GM12878 (cell line): ENCODE results near the gene COL23A1. TPM values are rescaled to one million over a fixed set of nuclear protein-coding genes. Genes with fewer than 3 reads are reported as not detected.

Source experiments
- ATAC-seq: fragments of 200-7000 bp; cut with Tn5 transposase; 3 replicates; pipeline ENCODE4 v1.9.1; 2020; ENCODE audit warnings: mild to moderate bottlenecking, moderate library complexity
- BruUV-seq: library from RNA; stranded (reverse); fragments of 400-500 nt; replicated peaks from 2 replicates; lab custom pipeline; 2021; lab: Mats Ljungman, UMichigan
- CTCF ChIA-PET: fragments of 300-600 bp; sonication (Branson Sonifier 250); formaldehyde crosslinking; extraction: SDS; loops from one replicate; lab custom pipeline; 2021; ENCODE audit warnings: inconsistent platforms; lab: Yijun Ruan, JAX
- POLR2A ChIA-PET: fragments of 350-600 bp; formaldehyde crosslinking; extraction: SDS; loops from one replicate; lab custom pipeline; 2021; ENCODE audit warnings: inconsistent platforms; lab: Charles Lee
- RAD21 ChIA-PET: fragments of 300-600 bp; sonication (Branson Sonifier 250); formaldehyde crosslinking; loops from one replicate; lab custom pipeline; 2023; ENCODE audit warnings: antibody characterized with exemption; ENCODE audit not compliant: unreplicated experiment; lab: Charles Lee
- SMC1A ChIA-PET: fragments of 300-600 bp; sonication (Branson Sonifier 250); formaldehyde crosslinking; loops from one replicate; lab custom pipeline; 2023; ENCODE audit not compliant: unreplicated experiment, uncharacterized antibody; lab: Charles Lee
- DNase-seq: peaks from one replicate; pipeline ENCODE4 v3.0.0-alpha.2; 2011; ENCODE audit warnings: low read depth, low spot score
- FAIRE-seq: peaks from 3 replicates; lab custom pipeline; 2011; peaks lifted over from hg19 to GRCh38; lab: Jason Lieb, UNC
- H2AFZ ChIP-seq: 2 replicates; pipeline ENCODE4 v1.6.0; 2011; ENCODE audit warnings: low read depth, low read length, control low read depth; ENCODE audit not compliant: control insufficient read depth
- H3K27ac ChIP-seq: 2 replicates; pipeline ENCODE4 v1.5.1; 2011; ENCODE audit warnings: control low read depth; ENCODE audit not compliant: control insufficient read depth, insufficient read depth
- H3K27me3 ChIP-seq, 2 experiments: replicated peaks in 1 of 2; 2 replicates each; pipeline versions ENCODE4 v1.6.0 to v1.6.1; 2011; ENCODE audit warnings: low read length in 1 of 2; ENCODE audit not compliant: control insufficient read depth in 2 of 2, insufficient read depth in 2 of 2
- H3K36me3 ChIP-seq, 2 experiments: 2 replicates each; pipeline ENCODE4 v1.5.1; 2011; ENCODE audit warnings: low read length in 1 of 2; ENCODE audit not compliant: control insufficient read depth in 2 of 2, insufficient read depth in 2 of 2
- H3K4me1 ChIP-seq: 2 replicates; pipeline ENCODE4 v1.6.1; 2011; ENCODE audit warnings: mild to moderate bottlenecking, low read length, moderate library complexity, mixed read lengths; ENCODE audit not compliant: control insufficient read depth, insufficient read depth
- H3K4me2 ChIP-seq: 2 replicates; pipeline ENCODE4 v1.6.0; 2011; ENCODE audit warnings: control low read depth; ENCODE audit not compliant: control insufficient read depth, insufficient read depth
- H3K4me3 ChIP-seq: fragments of 200-600 bp; sonication (generic); 2 replicates; pipeline ENCODE4 v1.5.1; 2016
- H3K79me2 ChIP-seq: 2 replicates; pipeline ENCODE4 v1.6.0; 2011; ENCODE audit warnings: low read length; ENCODE audit not compliant: control insufficient read depth, insufficient read depth
- H3K9ac ChIP-seq: 2 replicates; pipeline ENCODE4 v1.8.0; 2011; ENCODE audit warnings: low read length, control low read depth, mixed read lengths; ENCODE audit not compliant: control insufficient read depth, insufficient read depth
- H3K9me3 ChIP-seq: replicated peaks from 3 replicates; pipeline ENCODE4 v1.5.1; 2011; ENCODE audit warnings: mild to moderate bottlenecking, low read length; ENCODE audit not compliant: control insufficient read depth, insufficient read depth
- H4K20me1 ChIP-seq: 2 replicates; pipeline ENCODE4 v1.6.0; 2011; ENCODE audit not compliant: control insufficient read depth, insufficient read depth
- ATF7 ChIP-seq: fragments of 450-650 bp; IDR thresholded peaks from 2 replicates; pipeline ENCODE4 v1.6.1; 2016; ENCODE audit warnings: low read depth, mild to moderate bottlenecking
- BCL11A ChIP-seq: IDR thresholded peaks from 2 replicates; pipeline ENCODE4 v1.6.1; 2011; ENCODE audit warnings: low read depth, low read length
- CREB1 ChIP-seq: IDR thresholded peaks from 2 replicates; pipeline ENCODE4 v1.6.1; 2012; ENCODE audit warnings: low read depth, mild to moderate bottlenecking, inconsistent platforms
- FOXM1 ChIP-seq: IDR thresholded peaks from 2 replicates; pipeline ENCODE4 v1.6.1; 2012; ENCODE audit warnings: low read depth, mild to moderate bottlenecking, inconsistent platforms, low read length, moderate library complexity
- LARP7 ChIP-seq: fragments of 450-650 bp; IDR thresholded peaks from 2 replicates; pipeline ENCODE4 v1.6.1; 2017; ENCODE audit warnings: mild to moderate bottlenecking
- STAT3 ChIP-seq: IDR thresholded peaks from 2 replicates; pipeline ENCODE4 v1.6.1; 2011; ENCODE audit warnings: low read depth, low read length, improper control_type of control experiment
- YBX1 ChIP-seq: fragments of 450-650 bp; IDR thresholded peaks from 2 replicates; pipeline ENCODE4 v1.6.1; 2016; ENCODE audit warnings: antibody characterized with exemption
- ZNF622 ChIP-seq: fragments of 450-650 bp; IDR thresholded peaks from 2 replicates; pipeline ENCODE4 v1.6.1; 2017; ENCODE audit warnings: mild to moderate bottlenecking, inconsistent platforms
- ZSCAN29 ChIP-seq: fragments of 450-650 bp; IDR thresholded peaks from 2 replicates; pipeline ENCODE4 v1.6.1; 2017; ENCODE audit warnings: mild to moderate bottlenecking, moderate library complexity
- WGBS: methylation state at CpG from one replicate; pipeline ENCODE4 v1.1.6; 2016; ENCODE audit warnings: low lambda C conversion rate; ENCODE audit not compliant: insufficient replicate concordance, insufficient coverage; ENCODE audit errors: missing lambda C conversion rate; 5-methylcytosine and 5-hydroxymethylcytosine counted together
- in situ Hi-C: fragments of 300-500 bp; cut with MboI; formaldehyde crosslinking; loops from 9 replicates; pipeline ENCODE4 v1.14.3; 2018; ENCODE audit warnings: mixed read lengths
- intact Hi-C: fragments of 100-400 bp; cut with micrococcal nuclease; formaldehyde crosslinking; loops from one replicate; pipeline ENCODE4 v1.14.2; 2022; ENCODE audit not compliant: unreplicated experiment
- polyA plus RNA-seq, 11 experiments: library from polyadenylated mRNA; depleted of rRNA in 4 of 11; unstranded in 6 of 11; stranded (reverse) in 5 of 11; fragments of >200 nt; fragmentation: Nextera tagmentation in 4 of 11; fragmentation: Illumina TruSeq in 1 of 11; extraction: Ambion mirVana in 4 of 11; extraction: Trizol in 1 of 11; gene quantifications; 1 replicate in 1 of 11; 2 replicates in 10 of 11; pipeline versions ENCODE4 v1.2.1 to v1.2.3, GENCODE V29; 2011 to 2016; ENCODE audit warnings: inconsistent platforms in 2 of 11, missing spikeins in 2 of 11, low read depth in 1 of 11
- total RNA-seq, 4 experiments: library from RNA; depleted of rRNA in 3 of 4; stranded (reverse); fragments of >200 nt in 3 of 4; fragmentation: Illumina TruSeq in 1 of 4; extraction: Trizol in 1 of 4; gene quantifications; 2 replicates each; pipeline versions ENCODE4 v1.2.1 to v1.2.3, GENCODE V29; 2013 to 2021
- TF ChIP-seq, protein P1 (sequence below): fragments of 450-650 bp; IDR thresholded peaks from 2 replicates; pipeline ENCODE4 v1.6.1; 2016; ENCODE audit warnings: mild to moderate bottlenecking

The COL23A1 gene
- total and polyA plus RNA-seq, 10 of the 15 experiments (the other 5 are each of a cell fraction or from before 2014, with no cell fraction given) = 0.03 to 0.83 (median 0.09) TPM; not detected in 5

DNA sequence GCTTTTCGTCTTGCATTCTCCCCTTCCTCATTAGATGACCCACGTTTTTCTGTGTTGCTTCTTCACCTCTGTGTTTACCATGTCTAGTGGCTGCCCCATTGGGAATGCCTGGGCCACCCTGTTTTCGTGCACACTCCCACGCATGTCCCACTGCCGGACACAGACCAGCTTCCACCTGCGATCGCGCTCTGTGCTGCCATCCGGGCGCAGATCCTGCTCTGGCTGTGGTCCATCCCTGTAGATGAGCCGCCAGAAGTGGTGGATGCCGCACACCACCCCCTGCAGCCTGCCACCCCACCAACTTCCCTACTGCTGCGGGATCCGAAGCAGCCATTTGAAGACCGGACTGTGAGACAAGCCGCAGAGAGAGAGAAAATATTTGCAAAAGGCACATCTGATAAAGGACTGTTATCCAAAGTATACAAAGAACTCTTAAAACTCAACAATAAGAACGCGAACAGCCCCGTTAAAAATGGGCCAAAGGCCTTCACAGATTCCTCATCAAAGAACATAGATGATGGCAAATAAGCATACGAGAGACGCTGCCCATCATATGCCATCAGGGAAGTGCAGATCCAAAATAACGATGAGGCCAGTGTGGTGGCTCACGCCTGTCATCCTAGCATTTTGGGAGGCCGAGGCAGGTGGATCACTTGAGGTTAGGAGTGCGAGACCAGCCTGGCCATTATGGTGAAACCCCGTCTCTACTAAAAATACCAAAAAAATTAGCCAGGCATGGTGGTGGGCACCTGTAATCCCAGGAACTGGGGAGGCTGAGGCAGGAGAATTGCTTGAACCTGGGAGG, 163.7 kb downstream of the COL23A1 start:
- no peak overlapping the region for H2AFZ ChIP-seq
- no peak for DNase-seq
- ATAC-seq = no peak
- H3K4me3 ChIP-seq = no peak overlapping the region
- H3K27me3 ChIP-seq = no peaks in the 10 kb centered on the region; a peak in 1 of 4 replicates
- no peak for TF ChIP-seq CREB1
- TF ChIP-seq, protein P1, sequence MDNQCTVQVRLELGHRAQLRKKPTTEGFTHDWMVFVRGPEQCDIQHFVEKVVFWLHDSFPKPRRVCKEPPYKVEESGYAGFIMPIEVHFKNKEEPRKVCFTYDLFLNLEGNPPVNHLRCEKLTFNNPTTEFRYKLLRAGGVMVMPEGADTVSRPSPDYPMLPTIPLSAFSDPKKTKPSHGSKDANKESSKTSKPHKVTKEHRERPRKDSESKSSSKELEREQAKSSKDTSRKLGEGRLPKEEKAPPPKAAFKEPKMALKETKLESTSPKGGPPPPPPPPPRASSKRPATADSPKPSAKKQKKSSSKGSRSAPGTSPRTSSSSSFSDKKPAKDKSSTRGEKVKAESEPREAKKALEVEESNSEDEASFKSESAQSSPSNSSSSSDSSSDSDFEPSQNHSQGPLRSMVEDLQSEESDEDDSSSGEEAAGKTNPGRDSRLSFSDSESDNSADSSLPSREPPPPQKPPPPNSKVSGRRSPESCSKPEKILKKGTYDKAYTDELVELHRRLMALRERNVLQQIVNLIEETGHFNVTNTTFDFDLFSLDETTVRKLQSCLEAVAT = no peak
- no peak for TF ChIP-seq BCL11A
- no peak for TF ChIP-seq FOXM1
- no peak for TF ChIP-seq ZSCAN29
- TF ChIP-seq YBX1 = no peak
- no peak for TF ChIP-seq STAT3
- TF ChIP-seq ZNF622 = no peak
- TF ChIP-seq LARP7 = no peak
- no peak for TF ChIP-seq ATF7
- no peaks in the 10 kb centered on the region for H3K79me2 ChIP-seq
- intact Hi-C loops (no loop called here), in situ Hi-C loops (no loop called here)
- H3K36me3 ChIP-seq = no peaks in the 10 kb centered on the region
- FAIRE-seq = no peak
- CTCF ChIA-PET = no interaction called here
- H3K9ac ChIP-seq = no peak overlapping the region
- H3K27ac ChIP-seq = no peak overlapping the region
- BruUV-seq = no TSS peak
- no peaks in the 10 kb centered on the region for H4K20me1 ChIP-seq
- SMC1A ChIA-PET = interaction anchor here (0.6 kb wide), 1 partner anchor 175 kb away, joined by 5 read pairs; no protein-coding TSS in a partner anchor
- POLR2A ChIA-PET = no interaction called here
- RAD21 ChIA-PET = no interaction called here
- H3K9me3 ChIP-seq = no peaks in the 10 kb centered on the region
- H3K4me1 ChIP-seq = no peaks in the 10 kb centered on the region
- 49% methylated on average over 26 of the region's 26 CpGs for WGBS
- no peak overlapping the region for H3K4me2 ChIP-seq
